ENCODE measurements around the gene LTF.

LTF gene

GRCh38 chr3:46479696-46480095 is 15.0 kb upstream of the LTF start:
- TF ChIP-seq POLR2AphosphoS5 (IDR thresholded peaks at IDR 0.05; ENCODE audit: low read depth): no peak
- no peak for DNase-seq (ENCODE audit: low read depth in 1 of 2, low spot score in 1 of 2)
- Histone ChIP-seq H3K27me3 (ENCODE audit: insufficient read depth, poor library complexity, severe bottlenecking) (no peaks in the 10 kb centered on the region), H3K27ac (replicated peaks) (no peak overlapping the region), H3K4me3 (replicated peaks; ENCODE audit: insufficient read depth, low read length) (no peak overlapping the region)

GRCh38 chr3:46479021-46479420 is 14.3 kb upstream of the LTF start:
- H3K27ac ChIP-seq (replicated peaks): peak overlapping the region; percentile 39
- no peak for DNase-seq (ENCODE audit: low read depth in 1 of 2, low spot score in 1 of 2)
- no peaks in the 10 kb centered on the region for H3K27me3 ChIP-seq (ENCODE audit: insufficient read depth, poor library complexity, severe bottlenecking)
- no peak for TF ChIP-seq SPI1 (IDR thresholded peaks at IDR 0.05; ENCODE audit: borderline replicate concordance, low read depth)
- H3K4me3 ChIP-seq (replicated peaks; ENCODE audit: insufficient read depth, low read length): no peak overlapping the region

DNA sequence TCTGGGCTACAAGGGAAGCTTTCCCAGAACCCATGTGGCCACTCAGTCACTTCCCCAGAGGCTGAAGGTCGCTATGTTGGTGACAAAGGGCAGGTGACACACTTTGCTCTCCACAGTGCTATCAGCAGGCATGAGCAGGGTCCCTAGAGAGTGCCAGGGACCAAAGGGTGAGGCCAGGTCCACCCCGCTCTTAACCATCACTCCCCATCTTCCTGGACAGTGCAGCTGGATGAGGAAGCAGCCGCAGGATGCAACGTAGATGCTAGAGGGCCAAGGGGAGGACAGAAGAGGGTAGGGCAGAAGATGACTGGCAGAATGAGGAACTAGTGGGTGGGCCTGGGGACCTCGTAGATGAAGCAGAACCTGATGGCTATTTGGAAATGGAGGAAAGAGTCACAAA is 13.6 kb upstream of the LTF start:
- peak in 1 of 2 experiments; percentile 76 for DNase-seq (ENCODE audit: low read depth in 1 of 2, low spot score in 1 of 2)
- Histone ChIP-seq H3K27me3 (ENCODE audit: insufficient read depth, poor library complexity, severe bottlenecking) (no peaks in the 10 kb centered on the region), H3K4me3 (replicated peaks; ENCODE audit: insufficient read depth, low read length) (no peak overlapping the region), H3K27ac (replicated peaks) (peak overlapping the region; percentile 65)
- TF ChIP-seq GABPA (IDR thresholded peaks at IDR 0.05; ENCODE audit: low read depth): no peak
- no peak for TF ChIP-seq SPI1 (IDR thresholded peaks at IDR 0.05; ENCODE audit: borderline replicate concordance, low read depth)
- TF ChIP-seq POLR2AphosphoS5 (IDR thresholded peaks at IDR 0.05; ENCODE audit: low read depth): no peak
- TF ChIP-seq CTCF (IDR thresholded peaks at IDR 0.05; ENCODE audit: insufficient read depth, low read length): no peak
- TF ChIP-seq REST (IDR thresholded peaks at IDR 0.05; ENCODE audit: insufficient replicate concordance, low read depth): no peak

DNA sequence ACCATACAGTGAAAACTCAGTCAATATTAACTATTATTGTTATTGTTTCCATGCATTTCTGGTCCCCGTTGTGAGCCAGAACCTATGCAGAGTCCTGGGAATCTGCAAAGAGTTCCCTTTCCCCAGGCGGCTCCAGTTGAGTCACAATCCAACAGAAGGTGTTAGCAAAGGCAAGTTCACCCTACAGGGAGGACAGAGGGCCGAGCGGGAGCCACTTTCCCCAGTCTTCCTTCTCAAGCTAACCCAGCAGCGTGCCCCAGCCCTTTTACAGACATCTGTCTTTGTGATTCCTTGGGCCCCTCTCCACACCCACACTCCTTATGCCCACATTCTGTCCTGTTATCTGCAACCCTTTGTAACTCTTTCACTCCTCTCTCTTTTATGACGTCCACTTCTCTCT is 13.1 kb upstream of the LTF start:
- H3K4me3 ChIP-seq (replicated peaks; ENCODE audit: insufficient read depth, low read length): no peak overlapping the region
- TF ChIP-seq REST (IDR thresholded peaks at IDR 0.05; ENCODE audit: insufficient replicate concordance, low read depth) (no peak), GABPA (IDR thresholded peaks at IDR 0.05; ENCODE audit: low read depth) (no peak), POLR2AphosphoS5 (IDR thresholded peaks at IDR 0.05; ENCODE audit: low read depth) (no peak), CTCF (IDR thresholded peaks at IDR 0.05; ENCODE audit: insufficient read depth, low read length) (no peak), SPI1 (IDR thresholded peaks at IDR 0.05; ENCODE audit: borderline replicate concordance, low read depth) (no peak)
- H3K27me3 ChIP-seq (ENCODE audit: insufficient read depth, poor library complexity, severe bottlenecking): no peaks in the 10 kb centered on the region
- no peak for DNase-seq (ENCODE audit: low read depth in 1 of 2, low spot score in 1 of 2)
- H3K27ac ChIP-seq (replicated peaks): peak overlapping the region; percentile 65

- H3K4me3 ChIP-seq (replicated peaks; ENCODE audit: insufficient read depth, low read length): no peak overlapping the region
- no peak overlapping the region for H3K27ac ChIP-seq (replicated peaks)
- DNase-seq (ENCODE audit: low read depth in 1 of 2, low spot score in 1 of 2): no peak
- H3K27me3 ChIP-seq (ENCODE audit: insufficient read depth, poor library complexity, severe bottlenecking): no peaks in the 10 kb centered on the region
- TF ChIP-seq POLR2AphosphoS5 (IDR thresholded peaks at IDR 0.05; ENCODE audit: low read depth): no peak
- TF ChIP-seq GABPA (IDR thresholded peaks at IDR 0.05; ENCODE audit: low read depth): no peak
- TF ChIP-seq CTCF (IDR thresholded peaks at IDR 0.05; ENCODE audit: insufficient read depth, low read length): no peak
- no peak for TF ChIP-seq SPI1 (IDR thresholded peaks at IDR 0.05; ENCODE audit: borderline replicate concordance, low read depth)
Observed at GRCh38 chr3:46477145-46477544, 12.4 kb upstream of the LTF start.

All from HL-60 (cell line).